MM.1S (cell line): ENCODE measurements around the gene LRRC3B.

Experiments used
- DNase-seq: peaks from one replicate; pipeline ENCODE4 v3.0.0-alpha.2; 2015
- H2AFZ ChIP-seq: fragments of 300-600 bp; sonication (generic); 2 replicates; pipeline ENCODE4 v1.6.0; 2016; ENCODE audit warnings: antibody characterized with exemption, low read length
- H3F3A ChIP-seq: fragments of 300-600 bp; sonication (generic); 2 replicates; pipeline ENCODE4 v1.6.1; 2016; ENCODE audit warnings: mild to moderate bottlenecking, antibody characterized with exemption, low read length, moderate library complexity, mixed read lengths; ENCODE audit not compliant: insufficient read depth
- H3K27ac ChIP-seq: fragments of 300-600 bp; sonication (generic); 2 replicates; pipeline ENCODE4 v1.5.1; 2016; ENCODE audit warnings: mild to moderate bottlenecking, low read length
- H3K27me3 ChIP-seq: fragments of 300-600 bp; sonication (generic); replicated peaks from 2 replicates; pipeline ENCODE4 v1.6.0; 2016; ENCODE audit warnings: low read length; ENCODE audit not compliant: insufficient read depth
- H3K36me3 ChIP-seq: fragments of 300-600 bp; sonication (generic); replicated peaks from 2 replicates; pipeline ENCODE4 v1.6.1; 2016; ENCODE audit warnings: mild to moderate bottlenecking, low read length, mixed read lengths; ENCODE audit not compliant: insufficient read depth
- H3K4me1 ChIP-seq: fragments of 300-600 bp; sonication (generic); 2 replicates; pipeline ENCODE4 v1.6.1; 2016; ENCODE audit warnings: low read length, mixed read lengths
- H3K4me2 ChIP-seq: fragments of 300-600 bp; sonication (generic); 2 replicates; pipeline ENCODE4 v1.6.0; 2016; ENCODE audit warnings: low read depth, low read length
- H3K4me3 ChIP-seq: fragments of 300-600 bp; sonication (generic); 2 replicates; pipeline ENCODE4 v1.5.1; 2016; ENCODE audit warnings: low read length, mixed read lengths
- H3K79me2 ChIP-seq: fragments of 300-600 bp; sonication (generic); 2 replicates; pipeline ENCODE4 v1.6.1; 2016; ENCODE audit warnings: mixed run types, low read length, mixed read lengths
- H3K9ac ChIP-seq: fragments of 300-600 bp; sonication (generic); 2 replicates; pipeline ENCODE4 v1.6.1; 2016; ENCODE audit warnings: low read length, mixed read lengths
- H3K9me2 ChIP-seq: fragments of 300-600 bp; sonication (generic); replicated peaks from 2 replicates; pipeline ENCODE4 v1.6.1; 2016; ENCODE audit warnings: mild to moderate bottlenecking, low read length, mixed read lengths; ENCODE audit not compliant: insufficient read depth
- H3K9me3 ChIP-seq: fragments of 300-600 bp; sonication (generic); replicated peaks from 2 replicates; pipeline ENCODE4 v1.6.1; 2016; ENCODE audit warnings: mild to moderate bottlenecking, low read length, mixed read lengths; ENCODE audit not compliant: insufficient read depth
- H4K20me1 ChIP-seq: fragments of 300-600 bp; sonication (generic); 2 replicates; pipeline ENCODE4 v1.6.1; 2016; ENCODE audit warnings: mild to moderate bottlenecking, low read length, moderate library complexity, mixed read lengths; ENCODE audit not compliant: insufficient read depth
- CTCF ChIP-seq: fragments of 300-600 bp; sonication (generic); IDR thresholded peaks from 2 replicates; pipeline ENCODE4 v1.5.1; 2016; ENCODE audit warnings: antibody characterized with exemption, low read length, mixed read lengths
- EZH2 ChIP-seq: fragments of 300-600 bp; sonication (generic); optimal IDR thresholded peaks from 2 replicates; pipeline ENCODE3; 2017; ENCODE audit warnings: low read depth, mild to moderate bottlenecking, antibody characterized with exemption, low read length, mixed read lengths
- EZH2phosphoT487 ChIP-seq: fragments of 300-600 bp; sonication (generic); IDR thresholded peaks from 2 replicates; pipeline ENCODE4 v1.6.1; 2018; ENCODE audit warnings: antibody characterized with exemption, low read length

The LRRC3B gene

GRCh38 chr3:26634601-26635000 lies 12.0 kb downstream of the LRRC3B start:
- Histone ChIP-seq H3K27ac (no peak overlapping the region), H3K36me3 (no peaks in the 10 kb centered on the region), H3K79me2 (no peaks in the 10 kb centered on the region), H3K27me3 (no peaks in the 10 kb centered on the region), H3K4me2 (no peak overlapping the region), H3K9me3 (no peaks in the 10 kb centered on the region), H2AFZ (no peak overlapping the region), H3K4me3 (no peak overlapping the region), H3K9ac (no peak overlapping the region), H3K9me2 (no peaks in the 10 kb centered on the region), H3F3A (no peaks in the 10 kb centered on the region), H4K20me1 (no peaks in the 10 kb centered on the region), H3K4me1 (no peaks in the 10 kb centered on the region)
- no peak for DNase-seq
- TF ChIP-seq EZH2phosphoT487 (no peak), CTCF (no peak), EZH2 (no peak)

- no peak for DNase-seq
- H3K4me3 ChIP-seq, result no peak overlapping the region
- TF ChIP-seq EZH2phosphoT487 (no peak), CTCF (no peak), EZH2 (no peak)
Measured at GRCh38 chr3:26636096-26636727, 13.6 kb downstream of the LRRC3B start.

GRCh38 chr3:26637698-26638097 lies 15.1 kb downstream of the LRRC3B start:
- TF ChIP-seq EZH2phosphoT487, result no peak
- TF ChIP-seq CTCF, result no peak
- no peak for TF ChIP-seq EZH2
- Histone ChIP-seq H3F3A (no peaks in the 10 kb centered on the region), H3K4me3 (no peak overlapping the region), H3K36me3 (no peaks in the 10 kb centered on the region), H2AFZ (no peak overlapping the region), H4K20me1 (no peaks in the 10 kb centered on the region), H3K9ac (no peak overlapping the region), H3K79me2 (no peaks in the 10 kb centered on the region), H3K27ac (no peak overlapping the region), H3K9me2 (no peaks in the 10 kb centered on the region), H3K4me1 (no peaks in the 10 kb centered on the region), H3K9me3 (no peaks in the 10 kb centered on the region), H3K4me2 (no peak overlapping the region), H3K27me3 (no peaks in the 10 kb centered on the region)
- DNase-seq, result no peak

More at GRCh38 chr3:26636096-26636727, 13.6 kb downstream of the LRRC3B start:
- Histone ChIP-seq H3K79me2 (no peaks in the 10 kb centered on the region), H4K20me1 (no peaks in the 10 kb centered on the region), H3K4me2 (no peak overlapping the region), H2AFZ (no peak overlapping the region), H3K9ac (no peak overlapping the region), H3K36me3 (no peaks in the 10 kb centered on the region), H3K9me2 (no peaks in the 10 kb centered on the region), H3K27me3 (no peaks in the 10 kb centered on the region), H3K4me1 (no peaks in the 10 kb centered on the region), H3F3A (no peaks in the 10 kb centered on the region), H3K27ac (no peak overlapping the region), H3K9me3 (no peaks in the 10 kb centered on the region)
